Upper lobe of left lung (tissue), 4 donors: ENCODE data around the gene FOXO3.

Experiments
- CTCF ChIP-seq, 6 experiments: fragments of 450-650 bp in 4 of 6; fragments of 200-600 bp in 2 of 6; sonication (generic) in 2 of 6; IDR thresholded peaks; one replicate each; pipeline ENCODE4 v1.5.1; 2016 to 2019; ENCODE audit warnings: antibody characterized with exemption in 6 of 6
- EP300 ChIP-seq, 4 donors: sonication (generic); formaldehyde crosslinking; IDR thresholded peaks; one replicate each; pipeline ENCODE4 v1.5.1; 2017; ENCODE audit warnings: antibody characterized with exemption in 4 of 4, control low read depth in 2 of 4
- POLR2A ChIP-seq, 4 donors: fragments of 450-650 bp; IDR thresholded peaks; one replicate each; pipeline ENCODE4 v1.5.1; 2016 to 2017; ENCODE audit warnings: antibody characterized with exemption in 4 of 4, mild to moderate bottlenecking in 2 of 4

GRCh38 chr6:108544606-108545005 is 16.1 kb upstream of the FOXO3 start:
- TF ChIP-seq EP300 (IDR thresholded peaks at IDR 0.05) (no peak), POLR2A (IDR thresholded peaks at IDR 0.05) (no peak), CTCF (IDR thresholded peaks at IDR 0.05) (no peak)
